ENCODE data around the gene STXBP2.

DNA sequence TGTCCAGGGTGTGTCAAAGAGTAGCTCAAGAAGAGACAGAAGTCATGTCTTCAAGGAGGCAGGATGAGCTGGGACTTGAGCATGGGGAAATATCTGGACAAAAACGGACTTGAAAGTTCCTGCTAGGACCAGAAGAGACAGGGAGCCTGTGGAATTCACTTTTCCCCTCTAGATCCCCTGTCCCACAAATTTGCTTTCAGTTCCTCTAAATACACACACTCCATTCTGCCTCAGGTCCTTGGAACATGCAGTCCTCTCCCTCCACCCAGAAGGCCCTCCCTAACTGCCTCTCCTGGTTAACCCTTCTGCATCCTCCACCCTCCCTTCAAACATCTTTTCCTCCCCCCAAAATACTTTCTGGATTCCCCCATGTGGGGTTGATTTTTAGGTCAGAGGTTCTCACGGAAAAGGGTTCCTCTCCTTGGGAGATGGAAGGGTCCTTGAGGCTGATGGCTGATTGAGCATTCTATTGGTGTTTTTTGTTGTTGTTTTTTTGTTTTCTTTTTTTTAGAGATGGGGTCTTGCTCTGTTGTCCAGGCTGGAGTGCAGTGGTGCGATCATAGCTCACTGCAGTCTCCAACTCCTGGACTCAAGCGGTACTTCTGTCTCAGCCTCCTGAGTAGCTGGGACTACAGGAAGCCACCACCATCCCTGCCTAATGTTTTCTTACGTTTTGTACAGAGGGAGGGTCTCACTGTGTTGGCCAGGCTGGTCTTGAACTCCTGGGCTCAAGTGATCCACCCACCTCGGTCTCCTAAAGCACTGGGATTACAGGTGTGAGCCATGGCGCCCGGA is 25.0 kb downstream of the STXBP2 start:
- TF ChIP-seq, protein P1, sequence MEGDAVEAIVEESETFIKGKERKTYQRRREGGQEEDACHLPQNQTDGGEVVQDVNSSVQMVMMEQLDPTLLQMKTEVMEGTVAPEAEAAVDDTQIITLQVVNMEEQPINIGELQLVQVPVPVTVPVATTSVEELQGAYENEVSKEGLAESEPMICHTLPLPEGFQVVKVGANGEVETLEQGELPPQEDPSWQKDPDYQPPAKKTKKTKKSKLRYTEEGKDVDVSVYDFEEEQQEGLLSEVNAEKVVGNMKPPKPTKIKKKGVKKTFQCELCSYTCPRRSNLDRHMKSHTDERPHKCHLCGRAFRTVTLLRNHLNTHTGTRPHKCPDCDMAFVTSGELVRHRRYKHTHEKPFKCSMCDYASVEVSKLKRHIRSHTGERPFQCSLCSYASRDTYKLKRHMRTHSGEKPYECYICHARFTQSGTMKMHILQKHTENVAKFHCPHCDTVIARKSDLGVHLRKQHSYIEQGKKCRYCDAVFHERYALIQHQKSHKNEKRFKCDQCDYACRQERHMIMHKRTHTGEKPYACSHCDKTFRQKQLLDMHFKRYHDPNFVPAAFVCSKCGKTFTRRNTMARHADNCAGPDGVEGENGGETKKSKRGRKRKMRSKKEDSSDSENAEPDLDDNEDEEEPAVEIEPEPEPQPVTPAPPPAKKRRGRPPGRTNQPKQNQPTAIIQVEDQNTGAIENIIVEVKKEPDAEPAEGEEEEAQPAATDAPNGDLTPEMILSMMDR (IDR thresholded peaks at IDR 0.05) = no peak
- no peak for TF ChIP-seq ZFX (IDR thresholded peaks at IDR 0.05; ENCODE audit: borderline replicate concordance)

Measured in 22Rv1 (cell line).